ENCODE data around the gene KCND3. TPM values are rescaled to one million over a fixed set of nuclear protein-coding genes. Genes with fewer than 3 reads are reported as not detected.

KCND3 gene
- total and polyA plus RNA-seq, 12 donors = 0.39 to 6.7 (median 3.1) TPM

DNA sequence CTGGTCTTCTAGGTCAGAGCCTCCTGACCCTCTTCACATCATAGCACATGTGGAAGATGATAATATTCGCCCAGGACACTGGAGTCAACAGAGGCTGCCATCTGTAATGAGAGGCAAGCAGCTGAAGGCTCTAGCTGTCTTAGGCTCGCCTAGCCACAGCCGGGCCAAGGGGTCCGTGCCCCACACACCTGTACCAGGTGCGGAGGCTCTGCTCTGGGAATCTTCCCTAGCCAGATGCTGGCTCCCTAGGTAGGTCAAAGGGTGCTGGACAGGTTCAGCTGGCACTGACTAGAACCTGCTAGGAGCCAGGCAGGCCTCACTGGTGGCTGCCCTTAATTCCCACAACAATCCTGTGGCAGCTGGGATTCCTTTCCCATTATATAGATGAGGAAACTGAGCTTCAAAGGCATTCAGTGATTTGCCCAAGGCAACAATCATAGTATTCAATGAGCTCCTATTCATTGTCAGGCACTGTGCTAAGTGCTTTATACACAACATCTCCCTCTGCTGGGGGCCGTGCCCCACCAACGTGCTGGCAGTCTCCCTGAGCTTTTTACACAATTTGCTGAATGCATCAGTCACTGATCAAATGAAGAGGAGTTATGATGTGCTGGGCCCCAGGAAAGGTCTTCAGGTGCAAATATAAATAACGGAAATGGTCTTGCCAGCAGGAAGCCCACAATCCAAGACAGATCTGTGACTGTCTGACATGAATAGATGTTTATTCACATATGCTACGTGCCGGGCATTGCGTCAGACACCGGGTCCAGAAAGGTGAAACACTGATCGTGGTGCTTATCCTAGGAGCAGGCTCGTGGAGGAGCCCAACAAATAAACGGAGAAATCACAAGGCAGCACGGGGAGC is 175.8 kb downstream of the KCND3 start:
- intact Hi-C loops (cut with DNase I) = no loop called here
- TF ChIP-seq POLR2A (IDR thresholded peaks at IDR 0.05) = no peak
- TF ChIP-seq, protein P1, sequence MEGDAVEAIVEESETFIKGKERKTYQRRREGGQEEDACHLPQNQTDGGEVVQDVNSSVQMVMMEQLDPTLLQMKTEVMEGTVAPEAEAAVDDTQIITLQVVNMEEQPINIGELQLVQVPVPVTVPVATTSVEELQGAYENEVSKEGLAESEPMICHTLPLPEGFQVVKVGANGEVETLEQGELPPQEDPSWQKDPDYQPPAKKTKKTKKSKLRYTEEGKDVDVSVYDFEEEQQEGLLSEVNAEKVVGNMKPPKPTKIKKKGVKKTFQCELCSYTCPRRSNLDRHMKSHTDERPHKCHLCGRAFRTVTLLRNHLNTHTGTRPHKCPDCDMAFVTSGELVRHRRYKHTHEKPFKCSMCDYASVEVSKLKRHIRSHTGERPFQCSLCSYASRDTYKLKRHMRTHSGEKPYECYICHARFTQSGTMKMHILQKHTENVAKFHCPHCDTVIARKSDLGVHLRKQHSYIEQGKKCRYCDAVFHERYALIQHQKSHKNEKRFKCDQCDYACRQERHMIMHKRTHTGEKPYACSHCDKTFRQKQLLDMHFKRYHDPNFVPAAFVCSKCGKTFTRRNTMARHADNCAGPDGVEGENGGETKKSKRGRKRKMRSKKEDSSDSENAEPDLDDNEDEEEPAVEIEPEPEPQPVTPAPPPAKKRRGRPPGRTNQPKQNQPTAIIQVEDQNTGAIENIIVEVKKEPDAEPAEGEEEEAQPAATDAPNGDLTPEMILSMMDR (IDR thresholded peaks at IDR 0.05) = no peak
- H3K4me3 ChIP-seq = no peak overlapping the region

DNA sequence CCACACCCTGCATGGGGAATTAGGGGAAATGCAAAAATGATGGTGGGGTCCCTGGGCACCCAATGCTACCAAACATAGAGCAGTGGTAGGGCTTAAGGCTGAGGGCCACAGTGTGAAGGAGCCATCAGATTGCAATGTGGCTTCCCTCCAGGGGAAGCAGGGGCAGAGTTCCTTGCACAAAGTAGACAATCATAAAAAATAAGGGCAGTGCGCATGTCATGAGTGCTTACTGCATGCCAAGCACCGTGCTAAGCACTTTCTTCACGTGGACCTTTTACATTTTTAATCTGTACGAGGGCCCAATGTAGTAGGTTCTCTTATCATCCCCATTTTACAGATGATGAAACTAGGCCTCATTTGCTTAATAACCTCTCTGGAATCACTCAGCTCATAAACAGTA is 177.2 kb downstream of the KCND3 start:
- H3K27ac ChIP-seq = no peak overlapping the region
- no peaks in the 10 kb centered on the region for H3K4me1 ChIP-seq (replicated peaks in 1 of 2)
- DNase-seq = no peak
- TF ChIP-seq, protein P1 (IDR thresholded peaks at IDR 0.05) = no peak
- no peak for TF ChIP-seq POLR2A (IDR thresholded peaks at IDR 0.05)
- H3K4me3 ChIP-seq = no peak overlapping the region
- no peaks in the 10 kb centered on the region for H3K27me3 ChIP-seq
- no peaks in the 10 kb centered on the region for H3K9me3 ChIP-seq (replicated peaks in 1 of 3)
- WGBS, 4 donors = 93 to 97% (median 95%) methylated on average over 4 of the region's 4 CpGs
- intact Hi-C loops (cut with DNase I) = no loop called here
- no peaks in the 10 kb centered on the region for H3K36me3 ChIP-seq (replicated peaks in 1 of 2)

More for the DNA sequence above, 175.8 kb downstream of the KCND3 start:
- Histone ChIP-seq H3K9me3 (replicated peaks in 1 of 3) (no peaks in the 10 kb centered on the region), H3K4me1 (replicated peaks in 1 of 2) (no peaks in the 10 kb centered on the region), H3K27ac (no peak overlapping the region), H3K27me3 (no peaks in the 10 kb centered on the region), H3K36me3 (replicated peaks in 1 of 2) (no peaks in the 10 kb centered on the region)
- DNase-seq = no peak
- 72 to 84% (median 79%) methylated on average over 11 to 16 of the region's 16 CpGs for WGBS, 4 donors

DNA sequence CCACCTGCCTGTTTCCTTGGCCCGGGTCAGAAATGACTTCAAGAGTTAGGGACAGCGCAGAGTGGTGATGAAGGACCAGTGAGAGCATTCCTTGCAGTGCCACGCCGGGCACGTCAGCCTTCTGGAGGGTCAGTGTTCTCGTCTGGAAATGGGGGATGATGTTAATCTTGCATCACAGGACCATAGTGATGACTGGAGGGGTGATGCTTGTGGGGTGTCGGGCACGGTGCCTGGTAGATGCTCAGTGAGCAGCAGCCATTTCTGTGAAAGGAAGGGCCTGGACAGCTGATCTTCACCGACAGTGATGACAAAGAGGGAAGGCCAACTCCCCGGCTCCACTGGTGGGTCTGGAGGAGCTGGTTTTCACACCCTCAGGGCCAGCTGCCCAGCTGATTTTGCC is 177.6 kb downstream of the KCND3 start:
- no peak for TF ChIP-seq POLR2A (IDR thresholded peaks at IDR 0.05)
- TF ChIP-seq, protein P1 (IDR thresholded peaks at IDR 0.05) = no peak
- DNase-seq = no peak
- Histone ChIP-seq H3K27ac (no peak overlapping the region), H3K4me3 (no peak overlapping the region), H3K9me3 (replicated peaks in 1 of 3) (no peaks in the 10 kb centered on the region), H3K27me3 (no peaks in the 10 kb centered on the region), H3K36me3 (replicated peaks in 1 of 2) (no peaks in the 10 kb centered on the region), H3K4me1 (replicated peaks in 1 of 2) (no peaks in the 10 kb centered on the region)
- intact Hi-C loops (cut with DNase I) = no loop called here
- WGBS, 4 donors = 85 to 92% (median 88%) methylated on average over 10 of the region's 10 CpGs

DNA sequence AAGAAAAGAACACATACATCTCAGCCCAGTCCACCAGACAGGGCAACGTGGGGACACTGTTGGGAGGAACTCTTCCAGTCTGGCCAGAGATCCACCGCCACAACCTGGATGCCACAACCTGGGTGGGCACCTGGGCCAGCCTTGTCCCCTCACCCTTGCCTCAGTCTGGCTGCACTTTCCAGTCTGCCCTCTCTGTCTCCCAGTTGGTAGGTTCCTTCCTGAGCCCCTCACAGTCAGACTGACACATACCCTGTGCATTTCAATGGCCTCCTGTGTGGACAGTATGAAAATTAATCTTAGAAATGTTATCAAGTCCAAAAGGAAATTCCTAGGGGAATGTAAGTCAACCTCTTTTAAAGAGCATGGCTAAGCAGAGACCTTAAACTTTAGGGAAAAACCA is 184.2 kb downstream of the KCND3 start:
- TF ChIP-seq, protein P1 (IDR thresholded peaks at IDR 0.05) = no peak
- no peak for TF ChIP-seq POLR2A (IDR thresholded peaks at IDR 0.05)
- intact Hi-C loops (cut with DNase I) = no loop called here
- Histone ChIP-seq H3K27ac (no peak overlapping the region), H3K36me3 (replicated peaks in 1 of 2) (no peaks in the 10 kb centered on the region), H3K4me1 (replicated peaks in 1 of 2) (no peaks in the 10 kb centered on the region), H3K9me3 (replicated peaks in 1 of 3) (no peaks in the 10 kb centered on the region), H3K27me3 (no peaks in the 10 kb centered on the region), H3K4me3 (no peak overlapping the region)
- no peak for DNase-seq
- WGBS, 4 donors = 55 to 94% (median 81%) methylated on average over 2 of the region's 2 CpGs
